Colonic mucosa (tissue), 4 donors: ENCODE data around the gene ARPC5. TPM values are rescaled to one million over a fixed set of nuclear protein-coding genes. Genes with fewer than 3 reads are reported as not detected.

Experiments
- DNase-seq: peaks from one replicate; pipeline ENCODE4 v3.0.0-alpha.2; 2020
- H3K27ac ChIP-seq: fragments of 200-600 bp; one replicate; pipeline ENCODE4 v1.8.0; 2021
- H3K27me3 ChIP-seq: fragments of 200-600 bp; one replicate; pipeline ENCODE4 v1.8.0; 2021
- H3K36me3 ChIP-seq: fragments of 200-600 bp; one replicate; pipeline ENCODE4 v1.8.0; 2021
- H3K4me1 ChIP-seq: fragments of 200-600 bp; one replicate; pipeline ENCODE4 v1.8.0; 2021; ENCODE audit warnings: mild to moderate bottlenecking
- H3K4me3 ChIP-seq: fragments of 200-600 bp; one replicate; pipeline ENCODE4 v1.8.0; 2021
- H3K9ac ChIP-seq, 2 donors: one replicate each; pipeline ENCODE4 v1.7.0; 2013; ENCODE audit warnings: control low read depth in 2 of 2, low read depth in 2 of 2, low read length in 2 of 2
- H3K9me3 ChIP-seq: fragments of 200-600 bp; one replicate; pipeline ENCODE4 v1.8.0; 2021
- CTCF ChIP-seq: fragments of 200-600 bp; IDR thresholded peaks from one replicate; pipeline ENCODE4 v1.8.0; 2022; ENCODE audit warnings: antibody characterized with exemption, mild to moderate bottlenecking
- intact Hi-C: fragments of 100-400 bp; cut with DNase I; formaldehyde crosslinking; loops from one replicate; pipeline ENCODE4 v1.14.1; 2022
- total RNA-seq, 2 donors: library from RNA; stranded (reverse); fragmentation: NEBNext Ultra II Directional in 1 of 2; extraction: Animal tissue kit (Norgen Biotek cat#: 25700) in 1 of 2; gene quantifications; one replicate each; pipeline ENCODE4 v1.2.1, GENCODE V29; 2021
- donor health status: healthy.
- donor health status: DM: no; HTN: no; CAD: no.
- donor health status: DM: no; HTN: no; CAD: no.

ARPC5 gene
- total RNA-seq, 2 donors from 2014 or later, result 147 to 189 TPM

GRCh38 chr1:183609759-183610452 lies 25.7 kb downstream of the ARPC5 start:
- Histone ChIP-seq H3K9me3 (no peaks in the 10 kb centered on the region), H3K9ac (no peak overlapping the region), H3K4me1 (no peaks in the 10 kb centered on the region), H3K27ac (peak overlapping the region; percentile 27), H3K27me3 (no peaks in the 10 kb centered on the region), H3K4me3 (no peak overlapping the region), H3K36me3 (no peaks in the 10 kb centered on the region)
- intact Hi-C loops, result no loop called here
- DNase-seq, result no peak
- TF ChIP-seq CTCF, result no peak

GRCh38 chr1:183609313-183609712 lies 26.3 kb downstream of the ARPC5 start:
- no peaks in the 10 kb centered on the region for H3K9me3 ChIP-seq
- peak; percentile 36 for TF ChIP-seq CTCF
- H3K9ac ChIP-seq, result peak overlapping the region in 1 of 2 donors; percentile 36
- H3K36me3 ChIP-seq, result no peaks in the 10 kb centered on the region
- peak overlapping the region; percentile 27 for H3K27ac ChIP-seq
- intact Hi-C loops, result no loop called here
- H3K27me3 ChIP-seq, result no peaks in the 10 kb centered on the region
- no peak overlapping the region for H3K4me3 ChIP-seq
- no peaks in the 10 kb centered on the region for H3K4me1 ChIP-seq
- DNase-seq, result peak; percentile 60

- TF ChIP-seq CTCF, result no peak
- intact Hi-C loops, result no loop called here
- Histone ChIP-seq H3K36me3 (no peaks in the 10 kb centered on the region), H3K9ac (no peak overlapping the region), H3K27me3 (no peaks in the 10 kb centered on the region), H3K4me3 (no peak overlapping the region), H3K9me3 (no peaks in the 10 kb centered on the region), H3K27ac (no peak overlapping the region), H3K4me1 (no peaks in the 10 kb centered on the region)
- DNase-seq, result no peak
Measured at GRCh38 chr1:183607322-183607980, 28.1 kb downstream of the ARPC5 start.

- intact Hi-C loops, result no loop called here
- Histone ChIP-seq H3K36me3 (no peaks in the 10 kb centered on the region), H3K4me1 (no peaks in the 10 kb centered on the region), H3K9ac (no peak overlapping the region), H3K27me3 (no peaks in the 10 kb centered on the region), H3K4me3 (no peak overlapping the region), H3K9me3 (no peaks in the 10 kb centered on the region), H3K27ac (no peak overlapping the region)
- TF ChIP-seq CTCF, result no peak
- no peak for DNase-seq
Measured at GRCh38 chr1:183605904-183606303, 29.7 kb downstream of the ARPC5 start.

- intact Hi-C loops, result no loop called here
- Histone ChIP-seq H3K9ac (no peak overlapping the region), H3K27ac (no peak overlapping the region), H3K9me3 (no peaks in the 10 kb centered on the region), H3K36me3 (no peaks in the 10 kb centered on the region), H3K27me3 (no peaks in the 10 kb centered on the region), H3K4me3 (no peak overlapping the region), H3K4me1 (no peaks in the 10 kb centered on the region)
- DNase-seq, result no peak
- TF ChIP-seq CTCF, result no peak
Measured at GRCh38 chr1:183604815-183605214, 30.8 kb downstream of the ARPC5 start.
